ENCODE data around the gene HADHA.

Gene HADHA

GRCh38 chr2:26195040-26195984 lies 49.1 kb downstream of the HADHA start:
- Mint-ChIP-seq H3K4me1 (ENCODE audit: low read depth) (peaks cover 24% of the 10 kb centered on the region), H3K4me3 (no peak overlapping the region), H3K27ac (no peak overlapping the region), H3K36me3 (ENCODE audit: low read depth) (peaks cover 97% of the 10 kb centered on the region), H3K27me3 (no peaks in the 10 kb centered on the region), H3K9me3 (peaks cover 14% of the 10 kb centered on the region)
- intact Hi-C loops (cut with micrococcal nuclease) = no loop called here

- Mint-ChIP-seq H3K36me3 (ENCODE audit: low read depth) (peaks cover 86% of the 10 kb centered on the region), H3K4me1 (ENCODE audit: low read depth) (peaks cover 16% of the 10 kb centered on the region), H3K9me3 (peaks cover 14% of the 10 kb centered on the region), H3K4me3 (no peak overlapping the region), H3K27me3 (no peaks in the 10 kb centered on the region), H3K27ac (no peak overlapping the region)
- intact Hi-C loops (cut with micrococcal nuclease) = no loop called here
These were observed 50.7 kb downstream of the HADHA start for GRCh38 chr2:26193578-26194231.

GRCh38 chr2:26191316-26192159 lies 52.9 kb downstream of the HADHA start:
- H3K9me3 Mint-ChIP-seq = no peaks in the 10 kb centered on the region
- no peak overlapping the region for H3K27ac Mint-ChIP-seq
- H3K27me3 Mint-ChIP-seq = peaks cover 3% of the 10 kb centered on the region
- H3K4me1 Mint-ChIP-seq (ENCODE audit: low read depth) = peaks cover 2% of the 10 kb centered on the region
- H3K36me3 Mint-ChIP-seq (ENCODE audit: low read depth) = peaks cover 67% of the 10 kb centered on the region
- no peak overlapping the region for H3K4me3 Mint-ChIP-seq
- intact Hi-C loops (cut with micrococcal nuclease) = no loop called here

- Mint-ChIP-seq H3K4me3 (no peak overlapping the region), H3K27ac (no peak overlapping the region), H3K9me3 (no peaks in the 10 kb centered on the region), H3K36me3 (ENCODE audit: low read depth) (peaks cover 56% of the 10 kb centered on the region), H3K27me3 (peaks cover 14% of the 10 kb centered on the region), H3K4me1 (ENCODE audit: low read depth) (peaks cover 13% of the 10 kb centered on the region)
- intact Hi-C loops (cut with micrococcal nuclease) = no loop called here
These were observed 54.1 kb downstream of the HADHA start for GRCh38 chr2:26190369-26190768.

- peaks cover 17% of the 10 kb centered on the region for H3K4me1 Mint-ChIP-seq (ENCODE audit: low read depth)
- H3K9me3 Mint-ChIP-seq = no peaks in the 10 kb centered on the region
- H3K36me3 Mint-ChIP-seq (ENCODE audit: low read depth) = peaks cover 50% of the 10 kb centered on the region
- intact Hi-C loops (cut with micrococcal nuclease) = no loop called here
- peaks cover 18% of the 10 kb centered on the region for H3K27me3 Mint-ChIP-seq
- no peak overlapping the region for H3K4me3 Mint-ChIP-seq
- no peak overlapping the region for H3K27ac Mint-ChIP-seq
These were observed 54.7 kb downstream of the HADHA start for GRCh38 chr2:26189751-26190150.

- H3K4me3 Mint-ChIP-seq = no peak overlapping the region
- peaks cover 19% of the 10 kb centered on the region for H3K27me3 Mint-ChIP-seq
- peaks cover 43% of the 10 kb centered on the region for H3K36me3 Mint-ChIP-seq (ENCODE audit: low read depth)
- peaks cover 18% of the 10 kb centered on the region for H3K4me1 Mint-ChIP-seq (ENCODE audit: low read depth)
- H3K27ac Mint-ChIP-seq = no peak overlapping the region
- H3K9me3 Mint-ChIP-seq = no peaks in the 10 kb centered on the region
- intact Hi-C loops (cut with micrococcal nuclease) = no loop called here
These were observed 55.3 kb downstream of the HADHA start for GRCh38 chr2:26189123-26189522.

GRCh38 chr2:26187537-26188104 lies 56.8 kb downstream of the HADHA start:
- Mint-ChIP-seq H3K9me3 (no peaks in the 10 kb centered on the region), H3K36me3 (ENCODE audit: low read depth) (peaks cover 28% of the 10 kb centered on the region), H3K4me1 (ENCODE audit: low read depth) (peaks cover 22% of the 10 kb centered on the region), H3K27me3 (peaks cover 32% of the 10 kb centered on the region), H3K27ac (no peak overlapping the region), H3K4me3 (no peak overlapping the region)
- intact Hi-C loops (cut with micrococcal nuclease) = no loop called here

- peaks cover 22% of the 10 kb centered on the region for H3K4me1 Mint-ChIP-seq (ENCODE audit: low read depth)
- H3K36me3 Mint-ChIP-seq (ENCODE audit: low read depth) = peaks cover 23% of the 10 kb centered on the region
- no peak overlapping the region for H3K27ac Mint-ChIP-seq
- no peaks in the 10 kb centered on the region for H3K9me3 Mint-ChIP-seq
- no peak overlapping the region for H3K4me3 Mint-ChIP-seq
- intact Hi-C loops (cut with micrococcal nuclease) = no loop called here
- H3K27me3 Mint-ChIP-seq = peaks cover 32% of the 10 kb centered on the region
These were observed 57.3 kb downstream of the HADHA start for GRCh38 chr2:26187114-26187513.

- H3K27ac Mint-ChIP-seq = no peak overlapping the region
- H3K4me3 Mint-ChIP-seq = no peak overlapping the region
- peaks cover 14% of the 10 kb centered on the region for H3K36me3 Mint-ChIP-seq (ENCODE audit: low read depth)
- H3K9me3 Mint-ChIP-seq = no peaks in the 10 kb centered on the region
- peaks cover 22% of the 10 kb centered on the region for H3K4me1 Mint-ChIP-seq (ENCODE audit: low read depth)
- intact Hi-C loops (cut with micrococcal nuclease) = loop anchor here (2.0 kb wide), 1 partner anchor 59 kb away; the partner anchor contains the start of genes HADHA and HADHB
- H3K27me3 Mint-ChIP-seq = peaks cover 37% of the 10 kb centered on the region
These were observed 58.3 kb downstream of the HADHA start for GRCh38 chr2:26185954-26186770.

- H3K4me3 Mint-ChIP-seq = peak overlapping the region; percentile 73
- no peak overlapping the region for H3K27ac Mint-ChIP-seq
- intact Hi-C loops (cut with micrococcal nuclease) = loop anchor here (2.0 kb wide), 1 partner anchor 59 kb away; the partner anchor contains the start of genes HADHA and HADHB
- peaks cover 44% of the 10 kb centered on the region for H3K27me3 Mint-ChIP-seq
- no peaks in the 10 kb centered on the region for H3K9me3 Mint-ChIP-seq
- H3K4me1 Mint-ChIP-seq (ENCODE audit: low read depth) = peaks cover 23% of the 10 kb centered on the region
- H3K36me3 Mint-ChIP-seq (ENCODE audit: low read depth) = peaks cover 6% of the 10 kb centered on the region
These were observed 59.0 kb downstream of the HADHA start for GRCh38 chr2:26185304-26185928.

- intact Hi-C loops (cut with micrococcal nuclease) = loop anchor here (2.0 kb wide), 1 partner anchor 60 kb away; the partner anchor contains the start of genes HADHA and HADHB
- Mint-ChIP-seq H3K36me3 (ENCODE audit: low read depth) (no peaks in the 10 kb centered on the region), H3K27me3 (peaks cover 51% of the 10 kb centered on the region), H3K4me1 (ENCODE audit: low read depth) (peaks cover 30% of the 10 kb centered on the region), H3K9me3 (no peaks in the 10 kb centered on the region), H3K27ac (no peak overlapping the region), H3K4me3 (peak overlapping the region; percentile 73)
These were observed 59.7 kb downstream of the HADHA start for GRCh38 chr2:26184555-26185303.

- H3K4me1 Mint-ChIP-seq (ENCODE audit: low read depth) = peaks cover 36% of the 10 kb centered on the region
- H3K36me3 Mint-ChIP-seq (ENCODE audit: low read depth) = no peaks in the 10 kb centered on the region
- H3K27ac Mint-ChIP-seq = no peak overlapping the region
- intact Hi-C loops (cut with micrococcal nuclease) = loop anchor here (2.0 kb wide), 1 partner anchor 61 kb away; the partner anchor contains the start of genes HADHA and HADHB
- H3K4me3 Mint-ChIP-seq = peak overlapping the region; percentile 14
- no peaks in the 10 kb centered on the region for H3K9me3 Mint-ChIP-seq
- peaks cover 57% of the 10 kb centered on the region for H3K27me3 Mint-ChIP-seq
These were observed 60.3 kb downstream of the HADHA start for GRCh38 chr2:26184121-26184520.

Measured in dendritic cell treated with granulocyte-macrophage colony-stimulating factor and Interleukin-4, amounts not matched to agents 40 ng/mL and 50 ng/mL, for 4 days (primary cell).